Anterior cingulate cortex (tissue), 58 donors: ENCODE measurements around the gene TOP3A.
A peak's percentile ranks its signal among the peaks of the same experiment; 100 is the strongest.

Experiments
- DNase-seq, 58 donors: peaks; one replicate each; lab custom pipeline; 2025; lab: John Stamatoyannopoulos, UW

TOP3A gene

DNA sequence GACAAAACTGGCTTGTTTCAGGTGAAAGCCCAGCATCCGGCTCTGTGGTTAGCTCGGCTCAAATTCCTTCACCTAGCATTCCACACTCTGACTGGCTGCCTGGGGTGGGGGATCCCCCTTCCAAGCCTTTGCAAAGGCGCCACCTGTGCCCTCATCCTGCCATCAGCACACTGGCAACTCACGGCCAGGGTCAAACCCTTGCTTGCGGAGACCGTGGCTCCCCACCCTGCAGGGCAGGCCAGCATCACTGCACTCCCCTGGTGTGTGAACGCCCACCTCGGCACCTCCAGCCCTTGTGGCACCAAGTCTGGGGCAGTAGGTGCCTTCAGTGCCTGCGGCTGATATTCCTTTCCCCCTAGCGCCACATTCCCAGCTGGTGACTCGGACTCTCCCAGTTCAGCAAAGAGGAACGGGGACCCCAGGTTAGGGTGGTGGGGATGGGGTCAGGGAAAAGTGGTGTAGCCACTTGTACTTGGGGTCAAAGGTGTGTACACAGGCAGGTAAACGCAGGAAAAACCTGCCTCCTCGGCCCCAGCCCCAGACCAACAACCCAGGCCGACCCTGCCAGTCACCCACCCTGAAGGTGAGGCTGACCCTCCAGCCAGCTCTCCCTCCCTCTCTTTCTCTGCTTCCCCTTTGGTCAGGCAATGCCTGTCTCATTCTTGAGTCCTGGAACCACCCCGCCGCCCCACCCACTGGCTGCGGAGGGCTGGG, 57.4 kb downstream of the TOP3A start:
- peak in 6 of 58 donors; percentile 31 to 66 (median 46) for DNase-seq

DNA sequence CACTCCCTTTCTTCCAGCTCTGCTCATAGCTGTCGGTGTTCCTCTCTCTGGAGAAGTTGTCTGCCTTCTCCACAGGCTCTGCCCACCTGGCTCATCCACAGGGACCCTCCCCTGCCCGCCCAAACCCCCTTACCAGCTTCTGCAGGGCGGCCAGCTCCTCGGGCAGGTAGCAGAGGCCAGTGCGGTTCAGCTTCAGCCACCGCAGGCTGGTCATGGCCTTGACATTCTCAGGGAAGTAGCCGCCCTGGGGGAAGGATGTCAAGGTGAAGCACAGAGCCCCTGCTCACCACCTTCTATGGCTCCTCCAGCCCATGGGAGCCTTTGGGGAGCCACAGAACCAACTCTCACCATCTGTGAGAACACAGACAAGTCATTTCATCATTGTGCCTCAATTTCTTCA, 58.0 kb downstream of the TOP3A start:
- DNase-seq: no peak

DNA sequence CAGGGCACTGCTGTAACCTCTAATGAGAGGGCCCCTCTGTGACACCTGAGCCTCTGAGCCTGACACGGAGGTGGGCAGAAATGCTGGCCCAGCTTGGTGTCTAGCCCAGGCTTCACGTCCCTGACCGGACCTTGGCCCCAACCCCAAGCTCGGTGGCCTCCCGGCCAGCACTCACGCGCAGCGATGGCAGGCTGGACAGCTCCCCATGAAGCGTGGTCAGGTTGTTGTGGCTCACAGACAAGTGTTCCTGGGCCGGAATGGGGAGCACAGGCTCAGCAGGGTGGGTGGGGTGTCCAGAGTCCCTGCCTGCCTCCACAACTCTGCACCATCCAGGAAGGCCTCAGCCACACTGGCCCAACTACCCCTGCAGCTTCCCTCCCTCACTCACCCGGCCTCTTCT, 58.4 kb downstream of the TOP3A start:
- DNase-seq: no peak

DNA sequence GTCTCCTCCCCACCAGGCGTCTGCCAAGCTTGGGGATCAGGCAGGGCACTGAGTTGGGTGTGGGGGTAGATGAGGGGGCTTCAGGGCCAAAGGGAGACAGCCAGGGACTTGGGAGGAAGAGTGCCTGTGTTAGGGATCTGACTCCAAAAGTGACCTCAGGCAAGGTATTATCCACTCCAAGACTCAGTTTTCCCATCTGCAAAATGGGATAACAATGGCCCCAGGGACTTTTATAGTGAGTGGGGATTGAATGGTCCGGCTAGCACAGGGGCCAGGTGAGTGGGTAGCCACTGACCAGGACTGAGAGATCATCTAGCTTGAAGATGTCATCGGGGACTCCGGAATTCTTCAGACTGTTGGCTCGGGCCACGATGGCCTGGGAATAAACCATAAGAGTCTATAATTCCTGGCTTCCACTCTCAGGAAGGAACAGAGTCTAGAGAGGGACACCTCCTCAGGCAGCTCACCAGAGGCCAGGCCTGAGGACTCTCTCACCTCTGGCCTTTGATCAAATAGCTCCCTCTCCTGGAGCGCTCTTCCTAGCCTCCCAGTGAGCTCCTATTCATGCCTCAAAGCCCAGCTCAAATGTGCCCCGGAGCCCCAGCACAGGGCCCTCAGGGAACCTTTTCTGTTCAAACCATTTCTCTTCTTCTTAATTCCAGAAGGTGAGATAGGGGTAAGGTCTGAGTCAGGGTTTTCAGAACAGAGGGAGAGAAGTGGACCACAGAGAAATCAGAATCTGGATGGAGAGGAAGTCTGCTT, 59.7 kb downstream of the TOP3A start:
- DNase-seq: no peak

DNA sequence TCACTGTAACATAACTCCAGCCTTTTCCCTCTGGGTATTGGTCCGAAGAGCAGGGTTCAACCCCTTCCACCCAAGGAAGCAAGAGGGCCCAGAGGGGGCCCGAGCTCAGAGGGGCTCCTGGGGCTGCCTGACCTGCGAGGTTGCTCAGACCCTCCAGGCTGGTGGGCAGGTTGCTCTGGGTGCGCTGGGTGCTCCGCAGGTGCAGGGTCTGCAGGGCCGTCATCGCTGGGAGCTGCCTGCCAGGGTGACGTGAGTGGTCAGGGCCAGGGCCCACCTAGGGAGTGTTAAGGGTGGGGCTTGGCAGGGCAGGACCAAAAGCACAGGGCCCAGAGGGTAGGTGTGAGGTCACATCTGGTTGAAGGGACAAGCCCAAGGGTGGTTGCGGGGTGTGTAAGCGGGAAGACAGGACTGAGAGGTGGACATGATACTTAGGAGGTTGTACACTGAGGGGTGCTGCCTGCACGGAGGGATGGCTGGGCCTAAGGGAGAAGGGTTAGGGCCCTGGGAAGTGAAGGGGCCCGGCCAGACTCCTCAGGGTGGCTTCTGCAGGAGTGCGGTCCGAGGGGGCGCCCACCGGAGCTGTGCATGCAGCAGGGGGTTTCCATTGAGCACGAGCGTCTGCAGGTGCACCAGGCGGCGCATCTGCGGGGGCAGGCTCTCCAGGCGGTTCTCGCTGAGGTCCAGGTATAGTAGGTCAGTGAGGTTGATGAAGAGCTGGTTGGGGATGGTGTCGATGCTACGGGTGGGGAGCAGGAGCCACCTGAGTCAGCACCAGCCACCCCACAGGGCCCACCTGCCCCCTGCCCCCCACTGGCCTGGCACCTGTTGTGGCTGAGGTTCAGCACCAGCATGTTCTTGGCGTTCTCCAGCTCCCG, 60.6 kb downstream of the TOP3A start:
- no peak for DNase-seq

DNA sequence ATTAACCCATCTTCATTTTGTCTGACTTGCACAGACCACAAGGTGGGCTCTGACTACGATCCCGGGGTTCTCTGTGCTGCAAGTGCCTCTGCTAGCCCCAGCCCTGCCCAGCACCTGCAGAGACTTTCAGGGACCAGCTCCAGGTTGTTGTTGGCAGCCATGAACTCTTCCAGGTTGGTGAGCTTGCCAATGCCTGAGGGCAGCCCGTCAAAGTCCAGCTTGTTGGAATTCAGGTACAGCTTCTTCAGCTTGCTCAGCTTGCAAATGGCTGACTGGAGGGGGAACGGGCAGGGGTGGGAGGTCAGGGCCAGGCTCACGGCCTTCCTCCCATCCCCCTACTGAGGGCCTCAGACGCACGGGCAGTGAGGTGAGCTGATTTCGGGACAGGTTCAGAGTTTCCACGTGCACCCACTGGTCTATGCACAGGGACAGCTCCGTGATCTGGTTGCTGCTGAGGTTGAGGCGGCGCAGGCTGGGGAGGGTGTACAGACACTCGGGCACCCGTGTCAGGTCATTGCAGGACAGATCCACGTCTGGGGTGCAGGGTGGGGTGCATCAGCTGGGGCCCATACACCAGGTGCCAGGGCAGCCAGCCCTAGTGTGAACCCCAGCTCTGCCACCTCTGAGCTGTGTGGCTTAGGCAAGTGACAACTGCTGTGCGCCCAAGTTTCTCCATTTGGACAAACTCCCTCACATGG, 61.5 kb downstream of the TOP3A start:
- DNase-seq: no peak

DNA sequence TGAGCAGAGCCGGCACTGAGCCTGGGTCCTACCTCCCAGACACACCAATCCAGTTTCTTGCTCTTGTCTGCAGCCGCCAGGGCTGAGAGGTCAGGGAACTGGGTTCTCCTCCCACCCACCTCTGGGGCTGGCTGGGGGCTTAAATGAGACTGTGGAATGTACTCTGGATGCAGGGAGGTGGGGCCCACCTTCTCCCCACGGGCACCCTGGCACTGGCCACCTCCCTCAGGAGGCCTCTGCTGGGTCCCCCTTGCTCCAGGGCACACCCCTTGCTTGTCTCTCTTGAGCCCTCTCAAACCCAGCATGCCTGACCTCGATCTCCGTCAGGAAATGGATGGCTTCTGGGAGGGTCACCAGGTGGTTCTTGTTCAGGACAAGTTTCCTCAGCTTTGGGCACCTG, 62.6 kb downstream of the TOP3A start:
- no peak for DNase-seq

DNA sequence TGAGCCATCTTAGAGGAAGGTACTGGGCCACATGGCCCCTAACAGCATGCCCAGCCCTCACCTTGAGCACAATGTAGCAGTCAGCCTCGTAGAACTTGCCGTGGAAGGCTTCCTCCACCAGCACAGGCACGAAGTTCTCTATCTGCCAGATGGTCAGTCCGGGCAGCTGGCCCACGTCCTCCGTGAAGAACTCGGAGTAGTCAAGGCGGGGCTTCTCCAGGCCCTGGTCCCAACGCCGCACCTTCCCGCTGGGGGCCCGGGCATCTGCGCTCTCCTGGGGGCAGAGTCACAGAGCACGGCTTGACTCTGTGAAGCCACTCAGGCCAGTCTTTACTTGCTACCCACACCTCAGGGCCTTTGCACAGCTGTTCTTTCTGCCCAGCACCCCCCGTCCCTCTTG, 63.6 kb downstream of the TOP3A start:
- DNase-seq: no peak

DNA sequence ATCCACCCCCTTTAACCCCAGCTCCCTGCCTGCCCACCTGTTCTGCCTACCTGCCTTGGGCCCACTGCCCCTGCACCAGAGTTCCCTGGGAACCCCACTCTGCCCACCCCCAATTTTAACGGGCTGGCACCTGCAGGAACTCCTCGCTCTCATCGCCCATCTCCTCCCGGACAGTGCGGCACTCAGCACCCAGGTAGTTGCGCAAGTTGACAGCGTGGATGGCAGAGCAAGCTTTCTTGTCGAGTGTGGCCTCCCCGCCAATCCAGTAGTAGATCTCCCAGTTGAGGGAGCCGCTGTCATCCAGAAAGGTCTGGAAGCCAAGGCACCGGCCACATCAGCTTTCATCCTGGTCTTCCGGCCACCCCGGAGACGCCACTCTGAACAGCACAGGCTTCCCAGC, 64.1 kb downstream of the TOP3A start:
- DNase-seq: no peak

DNA sequence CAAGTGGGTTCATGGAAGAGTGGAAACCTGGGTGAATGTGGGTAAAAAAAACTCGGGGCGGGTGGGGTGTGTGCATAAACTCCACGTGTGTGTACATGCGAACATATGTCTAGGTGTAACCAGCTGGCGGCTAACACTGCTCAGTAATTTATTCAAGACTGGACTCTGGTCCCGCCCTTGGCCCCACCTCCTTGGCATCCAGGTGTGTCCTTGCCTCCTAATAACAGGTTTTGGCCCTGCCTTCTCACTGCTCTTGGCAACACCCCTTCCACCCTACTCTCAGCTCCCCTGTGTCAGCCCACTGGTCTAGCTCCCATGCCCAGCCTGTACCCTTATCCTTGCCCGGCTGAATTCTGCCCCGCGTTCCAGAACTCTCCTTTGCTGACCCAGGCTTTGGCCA, 64.5 kb downstream of the TOP3A start:
- no peak for DNase-seq

DNA sequence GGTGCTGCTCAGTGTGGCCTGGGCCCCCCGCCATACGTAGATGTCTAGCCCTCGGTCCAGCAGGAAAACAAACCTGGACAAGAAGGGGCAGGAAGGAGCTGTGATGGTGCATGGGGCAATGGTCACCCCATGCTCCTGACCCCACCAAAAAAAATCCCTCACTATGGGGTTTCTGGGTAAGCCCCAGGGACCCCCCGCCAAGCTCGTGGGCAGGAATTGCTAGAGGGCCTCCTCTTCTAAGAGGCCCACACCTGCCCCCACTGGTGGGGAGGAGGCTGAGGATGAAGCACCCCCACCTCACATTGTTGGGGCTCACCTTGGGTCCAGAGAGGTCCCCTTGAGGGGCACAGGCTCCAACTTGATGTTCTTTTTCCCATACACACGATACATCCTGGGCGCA, 66.0 kb downstream of the TOP3A start:
- no peak for DNase-seq

DNA sequence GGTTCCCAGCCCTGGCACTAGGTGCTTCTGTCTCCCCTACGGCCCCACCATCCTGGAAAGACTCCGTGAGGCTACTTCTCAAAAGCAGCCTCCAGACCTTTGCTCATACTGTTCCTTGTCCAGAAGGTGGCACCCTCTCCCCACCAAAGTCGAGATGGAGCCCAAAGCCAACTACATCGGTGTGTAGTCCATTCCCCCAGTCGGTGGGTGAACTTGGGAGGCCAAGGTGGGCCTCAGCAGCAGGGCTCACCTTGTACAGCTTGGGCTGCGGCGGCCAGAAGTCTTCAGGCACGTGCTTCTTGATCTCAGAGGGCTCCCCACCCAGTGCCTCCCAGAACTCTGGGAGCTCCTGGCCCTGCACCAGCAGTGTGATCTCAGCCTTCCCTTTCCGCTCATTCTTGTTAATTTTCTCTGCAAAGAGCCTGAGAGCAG, 66.5 kb downstream of the TOP3A start:
- DNase-seq: peak in 47 of 58 donors; percentile 15 to 79 (median 50)

DNA sequence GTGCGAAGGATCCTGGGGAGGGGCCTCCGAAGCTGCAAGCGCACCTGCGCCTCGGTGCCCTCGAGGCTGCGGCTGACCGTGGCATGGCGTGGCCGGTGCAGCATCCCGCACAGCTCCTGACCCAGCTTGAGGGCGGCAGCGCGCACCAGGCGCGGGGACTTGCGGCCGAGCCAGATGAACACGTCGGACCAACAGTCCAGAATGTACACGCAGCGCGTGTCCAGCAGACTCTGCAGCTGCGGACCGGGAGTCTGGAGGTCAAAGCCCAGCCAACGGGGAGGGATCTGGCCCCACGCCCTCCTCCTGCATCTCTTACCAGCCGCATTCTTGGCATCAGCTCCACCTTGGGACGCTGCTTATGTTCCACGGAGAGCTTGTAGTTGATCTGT, 67.2 kb downstream of the TOP3A start:
- peak in 25 of 58 donors; percentile 10 to 74 (median 41) for DNase-seq

DNA sequence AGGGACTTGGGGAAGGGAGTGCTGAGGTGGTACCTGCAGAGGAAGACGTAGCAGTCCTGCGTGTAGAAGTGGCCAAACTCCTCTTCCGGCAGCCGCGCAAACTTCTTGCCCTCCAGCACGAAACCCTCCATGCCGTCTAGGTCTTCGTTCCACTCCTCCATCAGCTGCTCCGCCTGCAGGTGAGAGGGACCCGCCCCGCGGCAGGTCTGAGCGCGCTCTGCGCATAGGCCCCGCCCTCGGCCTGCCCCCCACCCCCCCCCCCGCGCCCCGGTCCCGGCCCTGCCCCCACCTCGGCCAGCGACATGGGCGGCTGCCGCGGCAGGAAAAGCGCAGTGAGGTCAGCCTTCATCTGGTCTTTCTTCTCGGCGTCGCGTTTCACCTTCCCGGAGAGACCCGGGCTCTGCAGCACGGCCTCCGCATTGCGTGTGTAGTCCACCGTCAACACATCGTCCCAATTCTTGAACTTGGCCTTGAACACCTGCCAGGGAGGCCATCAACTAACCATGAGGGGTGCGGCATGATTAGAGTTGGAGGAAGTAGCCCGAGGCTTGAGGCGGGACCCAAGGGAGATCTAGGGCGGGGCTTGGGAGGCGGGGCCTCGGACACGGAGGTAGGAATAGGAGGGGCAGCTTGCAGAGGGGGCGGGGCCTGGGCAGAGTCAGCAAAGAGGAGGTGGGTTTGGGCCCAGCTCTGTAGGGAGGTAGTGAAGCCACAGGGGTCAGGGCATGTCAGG, 67.7 kb downstream of the TOP3A start:
- DNase-seq: peak in 2 of 58 donors; percentile 58 to 62

DNA sequence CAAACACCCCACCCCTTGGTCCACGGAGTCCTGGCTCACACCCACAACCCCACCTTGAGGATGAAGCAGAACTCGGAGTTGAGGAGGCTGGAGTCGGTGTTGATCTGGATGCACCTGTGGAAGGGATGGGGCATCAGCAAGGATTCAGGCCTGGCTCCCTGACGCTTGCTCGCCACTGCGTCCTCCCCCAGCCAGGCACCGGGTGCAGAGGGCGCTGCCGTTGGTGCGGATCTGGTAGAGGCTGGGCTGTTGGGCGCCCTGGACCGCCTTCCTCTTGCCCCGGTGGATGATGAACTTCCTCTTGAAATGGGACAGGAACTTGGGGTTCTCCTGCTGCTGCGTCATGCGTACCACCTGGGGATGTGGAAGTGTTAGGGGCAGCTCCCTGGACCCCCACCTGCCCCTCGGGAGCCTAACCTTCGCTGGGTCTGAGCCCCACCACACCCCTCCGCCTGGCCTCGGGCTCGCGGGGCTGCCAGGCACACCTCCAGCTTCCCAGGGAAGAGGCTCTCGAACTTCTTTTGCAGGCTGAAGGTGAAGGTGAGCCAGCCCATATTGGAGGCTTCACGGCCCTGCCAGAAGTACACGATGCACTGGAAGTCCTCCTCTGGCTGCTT, 68.6 kb downstream of the TOP3A start:
- no peak for DNase-seq

DNA sequence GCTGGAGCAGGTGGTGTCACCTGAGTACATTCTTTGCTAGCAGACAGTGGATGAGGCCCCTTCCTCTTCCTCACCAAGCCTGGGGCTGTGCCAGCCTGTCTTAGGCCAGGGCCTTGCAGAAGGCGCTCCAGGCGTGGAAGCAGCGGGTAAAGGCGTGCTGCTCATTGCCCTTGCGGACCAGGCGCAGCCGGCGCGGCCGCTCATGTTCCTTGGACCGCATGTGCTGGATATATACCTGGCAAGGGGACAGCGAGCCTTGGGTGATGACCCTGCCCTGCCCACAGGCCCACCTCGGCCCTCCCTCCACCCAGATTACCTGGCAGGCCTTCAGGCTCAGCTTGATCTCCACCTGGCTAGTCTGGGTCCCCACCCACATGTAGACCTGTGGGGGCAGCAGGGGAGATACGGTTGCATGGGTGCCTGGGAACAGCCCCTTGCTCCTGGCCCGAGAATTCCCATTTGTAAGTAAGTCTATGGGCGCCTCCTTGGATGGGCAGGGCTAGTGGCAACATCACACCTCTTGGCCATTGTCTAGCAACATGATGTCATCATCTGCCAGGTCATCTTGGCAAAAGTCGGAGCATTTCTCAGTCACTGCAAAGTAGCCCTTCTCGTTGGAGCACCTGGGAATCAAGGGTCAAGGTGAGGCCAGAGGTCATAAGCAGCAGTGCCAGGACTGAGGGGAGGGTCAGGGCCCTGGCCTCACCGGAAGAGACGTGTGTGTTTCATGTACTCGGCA, 69.6 kb downstream of the TOP3A start:
- DNase-seq: no peak

DNA sequence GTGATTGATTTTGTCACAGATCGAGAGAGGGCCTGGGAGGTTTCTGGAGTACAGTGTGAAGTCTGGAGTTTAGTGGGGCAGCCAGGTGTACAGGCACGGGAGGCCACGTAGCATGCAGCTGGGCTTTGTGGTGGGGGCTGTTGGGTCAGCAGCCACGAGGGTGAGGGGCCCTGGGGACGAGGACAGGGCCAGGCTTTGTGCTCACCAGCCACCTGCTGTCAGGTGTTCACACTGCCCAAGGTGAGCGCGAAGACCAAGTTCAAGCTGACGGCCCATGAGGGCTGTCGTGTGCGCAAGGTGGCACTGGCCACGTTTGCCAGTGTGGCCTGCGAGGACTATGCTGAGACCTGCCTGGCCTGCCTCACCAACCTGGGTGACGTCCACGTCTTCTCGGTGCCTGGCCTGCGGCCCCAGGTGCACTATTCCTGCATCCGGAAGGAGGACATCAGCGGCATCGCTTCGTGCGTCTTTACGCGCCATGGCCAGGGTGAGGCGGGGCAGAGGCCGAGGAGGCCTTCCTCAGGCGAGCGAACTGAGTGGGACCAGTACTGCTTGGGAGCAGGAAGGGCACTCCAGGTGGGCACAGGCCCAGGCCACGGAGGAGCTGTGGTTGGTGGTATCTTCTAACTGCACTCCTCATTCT, 73.4 kb downstream of the TOP3A start:
- DNase-seq: no peak

DNA sequence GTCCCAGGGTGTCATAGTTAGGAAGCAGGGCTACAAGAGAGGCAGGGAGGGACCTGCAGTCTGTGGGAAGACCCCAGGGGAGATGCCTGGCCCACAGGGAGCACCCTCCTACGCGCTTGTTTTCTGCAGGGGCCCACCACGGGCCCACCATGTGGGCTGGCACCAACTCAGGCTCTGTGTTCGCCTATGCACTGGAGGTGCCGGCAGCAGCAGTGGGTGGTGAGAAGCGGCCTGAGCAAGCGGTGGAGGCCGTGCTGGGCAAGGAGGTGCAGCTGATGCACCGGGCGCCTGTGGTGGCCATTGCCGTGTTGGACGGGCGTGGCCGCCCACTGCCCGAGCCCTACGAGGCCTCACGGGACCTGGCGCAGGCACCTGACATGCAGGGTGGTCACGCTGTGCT, 74.3 kb downstream of the TOP3A start:
- DNase-seq: no peak
